ENCODE results near the gene SYNE1. TPM values are rescaled to one million over a fixed set of nuclear protein-coding genes. Genes with fewer than 3 reads are reported as not detected.
A peak's percentile ranks its signal among the peaks of the same experiment; 100 is the strongest.

Gene SYNE1
- total and polyA plus RNA-seq, 11 donors = 25.0 to 178 (median 112) TPM

DNA sequence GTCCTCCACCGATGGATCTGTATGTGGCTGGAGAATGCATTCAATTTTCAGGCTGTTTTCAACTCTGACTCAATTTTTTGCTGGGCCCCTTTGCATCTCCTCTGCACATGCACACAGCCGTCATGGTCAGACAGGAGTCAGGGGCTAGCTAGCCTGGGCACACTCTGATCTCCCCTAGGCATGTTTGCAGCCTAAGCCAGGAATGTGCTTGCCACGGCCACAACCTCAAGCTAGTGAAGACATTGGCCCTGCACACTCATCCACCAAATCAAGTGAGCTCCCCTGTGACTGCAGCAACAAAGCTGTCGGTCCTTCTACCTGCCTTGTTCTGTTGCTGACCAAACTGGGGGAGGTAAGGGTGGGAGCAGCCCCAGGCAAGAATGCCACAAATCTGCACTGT, 529.2 kb downstream of the SYNE1 start:
- intact Hi-C loops (cut with DNase I) = no loop called here
- Histone ChIP-seq H3K27ac (no peak overlapping the region), H3K36me3 (no peaks in the 10 kb centered on the region), H3K9me3 (peaks cover 0 to 3% (median 0%) of the 10 kb centered on the region in 12 donors), H3K4me1 (peaks cover 0 to 26% (median 20%) of the 10 kb centered on the region in 12 donors), H3K27me3 (no peaks in the 10 kb centered on the region), H3K4me3 (no peak overlapping the region)
- no peak for ATAC-seq
- TF ChIP-seq CTCF (IDR thresholded peaks at IDR 0.05) = no peak
- TF ChIP-seq POLR2A (IDR thresholded peaks at IDR 0.05) = no peak
- WGBS, 4 donors = 89 to 93% (median 91%) methylated on average over 4 of the region's 4 CpGs
- DNase-seq = no peak

DNA sequence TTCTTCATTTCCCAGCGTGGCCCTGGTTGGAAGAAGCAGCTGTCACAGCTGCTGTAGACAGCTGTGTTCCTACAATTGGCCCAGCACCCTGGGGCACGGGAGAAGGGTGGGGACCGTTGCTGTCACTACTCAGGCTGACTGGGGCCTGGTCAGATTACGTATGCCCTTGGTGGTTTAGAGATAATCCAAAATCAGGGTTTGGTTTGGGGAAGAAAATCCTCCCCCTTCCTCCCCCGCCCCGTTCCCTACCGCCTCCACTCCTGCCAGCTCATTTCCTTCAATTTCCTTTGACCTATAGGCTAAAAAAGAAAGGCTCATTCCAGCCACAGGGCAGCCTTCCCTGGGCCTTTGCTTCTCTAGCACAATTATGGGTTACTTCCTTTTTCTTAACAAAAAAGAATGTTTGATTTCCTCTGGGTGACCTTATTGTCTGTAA, 537.0 kb downstream of the SYNE1 start:
- intact Hi-C loops (cut with DNase I) = no loop called here
- Histone ChIP-seq H3K4me1 (peaks cover 0 to 29% (median 14%) of the 10 kb centered on the region in 12 donors), H3K36me3 (no peaks in the 10 kb centered on the region), H3K9me3 (no peaks in the 10 kb centered on the region), H3K4me3 (no peak overlapping the region), H3K27me3 (no peaks in the 10 kb centered on the region), H3K27ac (peak overlapping the region in 10 of 12 donors; percentile 4 to 68 (median 50))
- WGBS, 4 donors = 31 to 37% (median 35%) methylated on average over 7 of the region's 7 CpGs
- ATAC-seq (peak; percentile 44 to 85 (median 80)), DNase-seq (peak; percentile 39 to 80 (median 60))
- TF ChIP-seq CTCF (IDR thresholded peaks at IDR 0.05) = no peak
- TF ChIP-seq POLR2A (IDR thresholded peaks at IDR 0.05) = no peak

DNA sequence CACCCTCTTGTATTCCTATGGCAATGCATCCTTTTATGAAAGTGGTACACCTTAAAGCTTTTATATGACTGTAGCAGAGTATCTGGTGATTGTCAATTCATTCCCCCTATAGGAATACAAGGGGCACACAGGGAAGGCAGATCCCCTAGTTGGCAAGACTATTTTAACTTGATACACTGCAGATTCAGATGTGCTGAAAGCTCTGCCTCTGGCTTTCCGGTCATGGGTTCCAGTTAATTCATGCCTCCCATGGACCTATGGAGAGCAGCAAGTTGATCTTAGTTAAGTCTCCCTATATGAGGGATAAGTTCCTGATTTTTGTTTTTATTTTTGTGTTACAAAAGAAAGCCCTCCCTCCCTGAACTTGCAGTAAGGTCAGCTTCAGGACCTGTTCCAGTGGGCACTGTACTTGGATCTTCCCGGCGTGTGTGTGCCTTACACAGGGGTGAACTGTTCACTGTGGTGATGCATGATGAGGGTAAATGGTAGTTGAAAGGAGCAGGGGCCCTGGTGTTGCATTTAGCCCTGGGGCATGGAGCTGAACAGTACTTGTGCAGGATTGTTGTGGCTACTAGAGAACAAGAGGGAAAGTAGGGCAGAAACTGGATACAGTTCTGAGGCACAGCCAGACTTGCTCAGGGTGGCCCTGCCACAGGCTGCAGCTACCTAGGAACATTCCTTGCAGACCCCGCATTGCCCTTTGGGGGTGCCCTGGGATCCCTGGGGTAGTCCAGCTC, 537.5 kb downstream of the SYNE1 start:
- TF ChIP-seq POLR2A (IDR thresholded peaks at IDR 0.05) (no peak), CTCF (IDR thresholded peaks at IDR 0.05) (no peak)
- Histone ChIP-seq H3K27me3 (no peaks in the 10 kb centered on the region), H3K9me3 (no peaks in the 10 kb centered on the region), H3K4me1 (peaks cover 0 to 33% (median 14%) of the 10 kb centered on the region in 12 donors), H3K4me3 (no peak overlapping the region), H3K27ac (peak overlapping the region in 9 of 12 donors; percentile 4 to 68 (median 50)), H3K36me3 (no peaks in the 10 kb centered on the region)
- intact Hi-C loops (cut with DNase I) = no loop called here
- DNase-seq (no peak), ATAC-seq (peak in 2 of 4 donors; percentile 3 to 12)
- 60 to 70% (median 63%) methylated on average over 4 of the region's 4 CpGs for WGBS, 4 donors

DNA sequence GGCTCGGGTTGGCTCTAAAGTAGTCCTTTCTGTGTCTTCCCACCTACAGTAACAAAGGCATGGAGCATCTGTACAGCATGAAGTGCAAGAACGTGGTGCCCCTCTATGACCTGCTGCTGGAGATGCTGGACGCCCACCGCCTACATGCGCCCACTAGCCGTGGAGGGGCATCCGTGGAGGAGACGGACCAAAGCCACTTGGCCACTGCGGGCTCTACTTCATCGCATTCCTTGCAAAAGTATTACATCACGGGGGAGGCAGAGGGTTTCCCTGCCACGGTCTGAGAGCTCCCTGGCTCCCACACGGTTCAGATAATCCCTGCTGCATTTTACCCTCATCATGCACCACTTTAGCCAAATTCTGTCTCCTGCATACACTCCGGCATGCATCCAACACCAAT, 538.5 kb downstream of the SYNE1 start:
- ATAC-seq = no peak
- no peak for TF ChIP-seq POLR2A (IDR thresholded peaks at IDR 0.05)
- TF ChIP-seq CTCF (IDR thresholded peaks at IDR 0.05) = no peak
- Histone ChIP-seq H3K36me3 (no peaks in the 10 kb centered on the region), H3K27ac (no peak overlapping the region), H3K9me3 (no peaks in the 10 kb centered on the region), H3K4me1 (peaks cover 0 to 36% (median 14%) of the 10 kb centered on the region in 12 donors), H3K27me3 (no peaks in the 10 kb centered on the region), H3K4me3 (no peak overlapping the region)
- DNase-seq = no peak
- 88 to 93% (median 91%) methylated on average over 14 of the region's 14 CpGs for WGBS, 4 donors
- intact Hi-C loops (cut with DNase I) = no loop called here

Measured in heart left ventricle (tissue), 16 donors.